Measurements from ENCODE around the gene TP53INP2.

- TF ChIP-seq POLR2AphosphoS5 (IDR thresholded peaks at IDR 0.05) (no peak), CTCF (IDR thresholded peaks at IDR 0.05) (no peak), POLR2A (IDR thresholded peaks at IDR 0.05) (no peak), EP300 (IDR thresholded peaks at IDR 0.05) (no peak)
Observed at GRCh38 chr20:34746674-34747073, 42.5 kb downstream of the TP53INP2 start.

Data from upper lobe of left lung (tissue), 4 donors.